ENCODE measurements around the gene PDSS2.
A peak's percentile ranks its signal among the peaks of the same experiment; 100 is the strongest.
"Not testable (repeated sequence)": the region's sequence is repeated elsewhere in the genome, so short reads cannot be mapped to it uniquely, and the experiment has no call there.

Gene PDSS2

DNA sequence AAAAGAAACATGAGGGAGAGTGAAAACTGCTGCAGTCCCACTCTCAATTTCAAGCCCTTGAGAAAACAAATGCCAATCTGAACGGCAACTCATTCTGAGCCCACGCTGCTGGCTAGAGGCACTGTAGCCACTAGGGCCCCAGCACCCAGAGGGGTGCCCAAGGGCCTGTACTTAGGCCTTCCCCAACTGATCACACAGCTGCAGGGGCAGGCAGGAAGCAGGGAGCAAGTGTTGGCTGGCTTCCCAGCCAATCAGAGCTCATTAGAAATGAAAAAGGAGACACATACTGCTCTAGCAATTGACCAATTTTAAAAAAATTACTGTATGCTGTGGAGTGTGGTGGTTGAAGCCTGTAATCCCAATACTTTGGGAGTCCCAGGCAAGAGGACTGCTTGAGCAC, 340.4 kb downstream of the PDSS2 start:
- no peak for DNase-seq (ENCODE audit: low read depth in 2 of 2)

- not testable (repeated sequence) for DNase-seq (ENCODE audit: low read depth in 2 of 2)
These were observed 340.8 kb downstream of the PDSS2 start for GRCh38 chr6:107118540-107118939.

DNA sequence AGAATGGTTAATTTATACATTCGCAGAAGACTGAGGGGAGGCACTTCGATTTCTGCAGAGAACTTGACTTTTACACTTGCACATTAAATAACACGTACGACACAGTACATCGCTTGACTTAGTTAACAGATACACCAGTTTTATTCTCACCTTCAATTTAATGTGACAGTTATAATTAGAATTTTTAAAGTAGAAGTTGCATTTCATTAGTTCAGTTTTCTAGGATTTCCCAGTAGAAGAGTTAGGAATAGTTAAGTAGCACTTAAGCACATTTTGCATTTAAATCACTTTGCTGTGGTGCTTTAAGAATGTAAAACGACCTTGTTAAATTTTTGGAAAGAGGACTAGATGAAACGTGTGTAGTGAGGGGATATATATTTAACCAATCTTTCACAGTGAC, 342.4 kb downstream of the PDSS2 start:
- no peak for DNase-seq (ENCODE audit: low read depth in 2 of 2)

DNA sequence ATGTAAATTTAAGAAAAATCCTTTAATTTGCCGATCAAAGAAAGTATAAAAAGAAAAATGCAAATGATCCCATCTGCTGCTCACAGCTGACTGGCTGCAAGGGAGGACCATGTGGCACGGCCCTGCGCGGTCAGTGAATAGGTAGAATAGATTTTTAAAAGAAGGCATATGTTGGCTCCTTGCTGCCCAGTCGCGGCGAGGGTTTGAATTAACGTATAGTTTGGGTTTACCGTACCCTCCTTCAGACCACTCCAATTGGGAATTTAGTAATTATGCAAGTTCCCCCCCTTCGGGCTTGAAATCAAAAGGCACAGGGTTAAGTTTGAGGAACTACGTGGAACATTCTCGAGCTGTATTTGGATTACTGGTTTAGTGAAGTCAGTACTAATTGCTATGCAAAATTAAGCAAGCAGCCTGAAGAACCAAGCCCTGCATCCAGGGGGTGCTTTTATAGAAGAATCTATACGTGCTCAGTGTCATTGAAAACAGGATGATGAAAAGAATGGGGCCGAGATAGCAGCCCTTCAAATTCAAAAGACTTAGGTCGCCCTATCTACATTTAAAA, 343.0 kb downstream of the PDSS2 start:
- DNase-seq (ENCODE audit: low read depth in 2 of 2) = no peak

DNA sequence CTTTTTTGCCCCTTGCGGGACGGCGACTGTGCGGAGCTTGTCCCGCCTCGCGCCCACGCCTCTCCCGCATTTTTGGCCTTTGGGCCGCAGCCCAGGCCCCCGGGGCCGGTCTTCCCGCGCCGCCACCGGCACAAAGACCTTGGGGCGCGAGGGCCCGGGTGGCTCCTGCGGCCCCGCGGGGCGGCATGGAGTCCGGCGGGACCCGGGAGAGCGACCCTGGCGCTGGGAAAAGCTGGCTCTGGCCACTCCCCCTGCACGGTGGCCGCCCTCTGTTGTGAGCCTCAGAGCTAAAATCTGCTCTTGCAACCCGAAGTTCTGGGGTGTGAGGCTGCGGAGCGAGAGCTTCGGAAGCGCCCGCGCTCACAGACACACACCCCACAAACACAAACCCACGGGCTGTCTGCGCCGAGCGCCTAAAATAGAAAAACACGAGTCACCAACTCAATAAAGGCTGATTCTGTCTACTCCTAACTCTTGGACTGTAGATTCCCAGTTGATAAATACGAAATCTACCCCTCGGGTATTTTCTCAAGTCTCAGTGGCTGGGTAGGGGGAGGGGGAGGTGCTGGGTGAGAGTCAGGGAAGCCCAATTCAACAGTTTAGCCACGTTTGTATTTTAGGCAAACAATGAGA, 343.6 kb downstream of the PDSS2 start:
- DNase-seq (ENCODE audit: low read depth in 2 of 2) = no peak

DNA sequence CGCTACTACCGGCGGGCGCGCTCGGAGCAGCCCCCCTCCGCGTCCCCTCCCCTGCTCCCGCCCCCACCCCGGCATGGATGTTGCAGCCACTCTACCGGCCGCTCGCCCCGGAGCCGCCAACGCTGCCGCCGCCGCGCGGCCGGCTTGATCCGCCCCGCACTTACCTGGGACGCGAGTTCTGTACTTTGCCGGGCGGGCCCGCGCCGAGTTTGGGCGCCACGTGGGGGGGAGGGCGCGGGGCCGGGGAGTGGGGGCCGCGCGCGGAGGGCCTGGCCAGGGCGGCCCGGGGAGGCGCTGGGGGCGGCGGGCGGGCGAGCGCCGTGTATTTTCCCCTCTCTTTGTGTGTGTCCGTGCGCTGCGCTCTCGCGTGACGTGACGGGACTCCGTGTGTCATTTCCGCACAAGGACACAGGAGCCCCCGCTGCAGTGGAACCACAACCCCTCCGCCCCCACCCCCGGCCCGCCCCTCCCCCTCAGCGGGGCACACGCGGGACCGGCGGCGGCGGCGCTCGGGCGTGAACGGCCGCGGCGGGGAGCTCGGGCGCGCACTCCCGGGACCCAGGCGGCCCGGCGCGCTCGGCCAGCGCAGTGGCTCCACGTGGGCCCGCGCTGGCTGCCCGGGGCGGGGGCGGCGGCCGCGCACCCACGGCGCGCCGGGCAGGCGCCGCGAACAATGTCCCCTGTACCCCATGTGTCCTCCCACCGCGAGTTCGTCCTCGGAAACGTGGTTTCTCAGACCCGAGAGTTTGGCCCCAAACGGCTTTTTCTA, 344.3 kb downstream of the PDSS2 start, which contains the start of gene BEND3:
Gene BEND3, minus strand, starts transcription at position 590 of the 769 bp plus-strand sequence. CDS start 16,230 bp downstream, outside the sequence.
- DNase-seq (ENCODE audit: low read depth in 2 of 2) = no peak

DNA sequence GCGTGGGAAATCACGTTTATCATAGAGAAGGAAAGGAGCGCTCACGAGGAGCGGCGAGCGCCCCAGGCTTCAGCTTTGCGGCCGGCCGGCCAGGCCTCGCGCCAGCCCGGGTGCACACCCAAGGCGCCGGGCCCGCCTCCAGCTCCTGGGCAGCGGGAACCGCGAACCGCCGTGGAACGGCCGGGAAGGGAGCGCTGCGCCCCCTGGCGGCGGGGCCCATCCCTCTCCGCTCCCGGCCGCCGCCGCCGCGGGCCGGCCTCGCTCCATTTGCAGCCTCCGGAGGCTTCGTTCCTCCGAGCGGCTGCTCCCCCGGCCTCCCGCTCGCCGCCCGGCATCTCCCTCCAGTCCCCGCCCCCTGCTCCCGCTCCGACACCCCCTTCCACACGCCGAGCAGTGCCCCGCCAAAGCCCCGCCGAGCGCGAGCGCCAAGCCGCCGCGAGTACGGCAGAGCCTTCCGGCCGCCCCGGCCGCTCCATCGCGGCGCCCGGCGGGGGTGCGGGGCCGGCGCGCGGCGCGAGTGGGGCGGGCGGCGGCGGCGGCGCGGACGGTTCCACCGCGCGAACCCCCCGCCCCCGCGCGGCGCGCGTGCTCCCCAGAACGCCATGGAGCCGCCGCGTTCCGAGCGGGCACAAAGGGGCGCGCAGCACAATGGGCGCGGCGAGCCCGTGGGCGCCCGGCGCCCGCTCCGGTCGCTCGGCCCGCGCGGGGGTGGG, 345.0 kb downstream of the PDSS2 start:
- peak in 1 of 2 donors; percentile 63 for DNase-seq (ENCODE audit: low read depth in 2 of 2)

DNA sequence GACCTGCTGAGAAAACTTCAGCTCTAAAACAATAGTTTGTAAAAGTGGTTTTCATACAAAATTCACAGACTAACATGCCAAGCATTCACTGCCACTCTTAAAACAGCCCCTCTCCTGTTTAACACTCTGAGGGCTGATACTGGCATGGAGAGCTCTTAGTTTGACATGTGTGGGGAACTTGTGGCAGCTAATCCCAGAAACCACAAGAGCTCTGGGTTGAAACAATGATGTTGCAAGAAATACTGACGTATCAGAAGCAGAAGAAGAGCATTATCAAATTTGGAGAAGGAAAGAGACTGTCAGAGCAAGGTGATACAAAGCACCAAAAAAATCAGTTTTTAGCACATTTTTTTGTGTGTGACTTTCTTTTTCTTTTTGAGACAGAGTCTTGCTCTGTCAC, 349.2 kb downstream of the PDSS2 start:
- DNase-seq (ENCODE audit: low read depth in 2 of 2) = no peak

GRCh38 chr6:107108201-107108890, 351.0 kb downstream of the PDSS2 start:
- DNase-seq (ENCODE audit: low read depth in 2 of 2) = no peak

DNA sequence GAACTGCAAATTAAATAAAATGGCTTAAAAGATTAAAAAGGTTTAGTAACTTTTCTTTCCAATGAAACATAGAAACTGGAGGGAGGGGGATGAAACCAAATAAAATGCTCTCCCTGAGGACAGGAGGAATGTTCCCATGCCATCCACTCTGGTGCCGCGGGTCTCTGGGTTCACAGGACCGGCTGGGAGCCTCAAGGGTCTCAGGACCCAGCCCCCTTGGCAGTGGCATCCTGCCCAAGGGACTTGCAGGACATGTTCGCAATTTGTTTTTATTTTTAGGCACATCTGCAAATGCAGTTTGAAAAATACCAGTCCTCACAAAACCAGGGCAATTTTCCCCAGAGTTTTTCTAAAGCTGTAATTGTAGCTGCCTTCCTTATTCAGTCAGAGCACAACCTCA, 351.6 kb downstream of the PDSS2 start:
- no peak for DNase-seq (ENCODE audit: low read depth in 2 of 2)

DNA sequence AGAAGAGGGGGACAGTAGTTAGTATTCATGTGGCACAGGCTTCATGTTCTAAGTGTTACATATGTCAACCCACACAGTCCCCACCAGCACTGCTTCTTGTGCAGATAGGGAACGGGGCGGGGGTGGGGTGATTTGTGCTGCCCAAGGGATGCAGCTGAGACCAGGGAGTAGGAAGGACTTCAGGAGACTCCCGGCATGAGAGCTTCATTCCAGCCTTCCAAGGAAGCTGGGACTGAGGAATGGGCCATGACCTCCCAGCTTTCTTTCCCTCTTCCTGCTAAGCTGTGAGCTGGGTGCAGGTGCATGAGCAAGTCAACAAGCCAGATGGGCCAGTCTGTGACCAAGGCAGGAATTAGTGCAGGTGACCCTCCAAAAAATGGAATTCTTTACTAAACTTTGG, 353.2 kb downstream of the PDSS2 start:
- no peak for DNase-seq (ENCODE audit: low read depth in 2 of 2)

GRCh38 chr6:107105511-107106116, 353.8 kb downstream of the PDSS2 start:
- no peak for DNase-seq (ENCODE audit: low read depth in 2 of 2)

- no peak for DNase-seq (ENCODE audit: low read depth in 2 of 2)
These were observed 356.3 kb downstream of the PDSS2 start for GRCh38 chr6:107103082-107103481.

Data from stimulated activated CD4-positive, alpha-beta T cell treated with anti-CD3 and anti-CD28 coated beads, Interleukin-15, amount 100 ng/mL, for 48 hours (primary cell).